Effector CD8-positive, alpha-beta T cell (primary cell): ENCODE data around the gene CNST.
"Not testable (repeated sequence)": the region's sequence is repeated elsewhere in the genome, so short reads cannot be mapped to it uniquely, and the experiment has no call there.

ENCODE experiments used
- DNase-seq: peaks from one replicate; lab custom pipeline; 2025; lab: John Stamatoyannopoulos, UW

The CNST gene

GRCh38 chr1:246624091-246624490 lies 57.8 kb downstream of the CNST start:
- no peak for DNase-seq

- no peak for DNase-seq
Observed at GRCh38 chr1:246629030-246629429, 62.8 kb downstream of the CNST start.

GRCh38 chr1:246629976-246630375 lies 63.7 kb downstream of the CNST start:
- DNase-seq, result no peak

- no peak for DNase-seq
Observed at GRCh38 chr1:246631426-246631825, 65.2 kb downstream of the CNST start.

- DNase-seq, result no peak
Observed at GRCh38 chr1:246632281-246633168, 66.3 kb downstream of the CNST start.

GRCh38 chr1:246634659-246635058 lies 68.4 kb downstream of the CNST start:
- DNase-seq, result not testable (repeated sequence)

- DNase-seq, result no peak
Observed at GRCh38 chr1:246638941-246639655, 72.8 kb downstream of the CNST start.

- DNase-seq, result no peak
Observed at GRCh38 chr1:246639732-246640131, 73.5 kb downstream of the CNST start.

- no peak for DNase-seq
Observed at GRCh38 chr1:246640747-246641146, 74.5 kb downstream of the CNST start.

GRCh38 chr1:246641394-246641793 lies 75.1 kb downstream of the CNST start:
- DNase-seq, result no peak

GRCh38 chr1:246642719-246643118 lies 76.5 kb downstream of the CNST start:
- no peak for DNase-seq

GRCh38 chr1:246647113-246647512 lies 80.9 kb downstream of the CNST start:
- no peak for DNase-seq

GRCh38 chr1:246647513-246647912 lies 81.3 kb downstream of the CNST start:
- DNase-seq, result no peak

GRCh38 chr1:246651012-246651695 lies 84.9 kb downstream of the CNST start:
- no peak for DNase-seq

GRCh38 chr1:246658567-246658966 lies 92.3 kb downstream of the CNST start:
- DNase-seq, result no peak

GRCh38 chr1:246659594-246660140 lies 93.4 kb downstream of the CNST start:
- no peak for DNase-seq

GRCh38 chr1:246661451-246661850 lies 95.2 kb downstream of the CNST start:
- no peak for DNase-seq

- DNase-seq, result no peak
Observed at GRCh38 chr1:246667773-246668172, 101.5 kb downstream of the CNST start.

GRCh38 chr1:246669659-246670058 lies 103.4 kb downstream of the CNST start:
- no peak for DNase-seq

GRCh38 chr1:246674049-246674448 lies 107.8 kb downstream of the CNST start:
- DNase-seq, result no peak

GRCh38 chr1:246677842-246678241 lies 111.6 kb downstream of the CNST start:
- no peak for DNase-seq
